Osteoblast (primary cell): Measurements from ENCODE around the gene SLC6A6. TPM values are rescaled to one million over a fixed set of nuclear protein-coding genes. Genes with fewer than 3 reads are reported as not detected.

Source experiments
- DNase-seq: peaks from one replicate; pipeline ENCODE4 v3.0.0; 2011; ENCODE audit warnings: low spot score, mixed read lengths; ENCODE audit not compliant: insufficient read length; ENCODE audit errors: missing footprints
- H2AFZ ChIP-seq: 2 replicates; pipeline ENCODE4 v1.6.0; 2011; ENCODE audit warnings: mild to moderate bottlenecking, low read length
- H3K27ac ChIP-seq: 2 replicates; pipeline ENCODE4 v1.5.1; 2011; ENCODE audit warnings: mild to moderate bottlenecking, low read depth, low read length, moderate library complexity
- H3K27me3 ChIP-seq: 2 replicates; pipeline ENCODE4 v1.6.0; 2012; ENCODE audit warnings: mild to moderate bottlenecking, control low read depth, inconsistent platforms, low read length, moderate library complexity; ENCODE audit not compliant: insufficient read depth
- H3K36me3 ChIP-seq: 2 replicates; pipeline ENCODE4 v1.5.1; 2011; ENCODE audit warnings: mild to moderate bottlenecking, low read length, control low read depth, moderate library complexity; ENCODE audit not compliant: insufficient read depth
- H3K4me1 ChIP-seq: 2 replicates; pipeline ENCODE4 v1.5.1; 2011; ENCODE audit warnings: mild to moderate bottlenecking, low read length, control low read depth, moderate library complexity; ENCODE audit not compliant: insufficient read depth
- H3K4me2 ChIP-seq: 2 replicates; pipeline ENCODE4 v1.6.0; 2011; ENCODE audit warnings: mild to moderate bottlenecking, low read length; ENCODE audit not compliant: insufficient read depth
- H3K4me3 ChIP-seq: fragments of 200-600 bp; sonication (generic); 3 replicates; pipeline ENCODE4 v1.5.1; 2012; ENCODE audit warnings: mild to moderate bottlenecking, low read length, inconsistent platforms; ENCODE audit not compliant: insufficient read depth
- H3K79me2 ChIP-seq: 2 replicates; pipeline ENCODE4 v1.6.0; 2012; ENCODE audit warnings: mild to moderate bottlenecking, low read length, control low read depth, inconsistent platforms; ENCODE audit not compliant: insufficient read depth
- H3K9me3 ChIP-seq: 2 replicates; pipeline ENCODE4 v1.5.1; 2011; ENCODE audit warnings: low read depth, low read length, control low read depth
- H4K20me1 ChIP-seq: 2 replicates; pipeline ENCODE4 v1.6.0; 2012; ENCODE audit warnings: mild to moderate bottlenecking, low read length, control low read depth; ENCODE audit not compliant: insufficient read depth
- CTCF ChIP-seq: IDR thresholded peaks from 2 replicates; pipeline ENCODE4 v1.5.1; 2011; ENCODE audit warnings: mild to moderate bottlenecking, low read depth, low read length, moderate library complexity; ENCODE audit errors: extremely low read depth
- total RNA-seq: library from RNA; depleted of rRNA; stranded (reverse); fragments of >200 nt; gene quantifications from 2 replicates; pipeline ENCODE4 v1.2.3, GENCODE V29; 2012

The SLC6A6 gene
- total RNA-seq, 1 donor = 86.5 TPM

GRCh38 chr3:14438262-14438661, 35.9 kb downstream of the SLC6A6 start:
- Histone ChIP-seq H3K27ac (no peak overlapping the region), H4K20me1 (peaks cover 55% of the 10 kb centered on the region), H3K27me3 (no peaks in the 10 kb centered on the region), H3K79me2 (peaks cover 52% of the 10 kb centered on the region), H3K4me2 (no peak overlapping the region), H3K9me3 (no peaks in the 10 kb centered on the region), H2AFZ (no peak overlapping the region), H3K4me3 (no peak overlapping the region), H3K4me1 (peaks cover 37% of the 10 kb centered on the region), H3K36me3 (peaks cover 12% of the 10 kb centered on the region)
- no peak for TF ChIP-seq CTCF
- DNase-seq = no peak

- Histone ChIP-seq H3K4me3 (no peak overlapping the region), H2AFZ (no peak overlapping the region), H3K36me3 (peaks cover 19% of the 10 kb centered on the region), H3K27me3 (no peaks in the 10 kb centered on the region), H4K20me1 (peaks cover 60% of the 10 kb centered on the region), H3K9me3 (no peaks in the 10 kb centered on the region), H3K4me2 (peak overlapping the region; percentile 45), H3K27ac (no peak overlapping the region), H3K79me2 (peaks cover 53% of the 10 kb centered on the region), H3K4me1 (peaks cover 33% of the 10 kb centered on the region)
- no peak for DNase-seq
- TF ChIP-seq CTCF = no peak
These were observed 36.5 kb downstream of the SLC6A6 start for GRCh38 chr3:14438929-14439328.

- H4K20me1 ChIP-seq = peaks cover 66% of the 10 kb centered on the region
- H3K36me3 ChIP-seq = peaks cover 26% of the 10 kb centered on the region
- no peak overlapping the region for H2AFZ ChIP-seq
- H3K4me2 ChIP-seq = peak overlapping the region; percentile 45
- peak; percentile 87 for DNase-seq
- no peak overlapping the region for H3K4me3 ChIP-seq
- no peaks in the 10 kb centered on the region for H3K9me3 ChIP-seq
- H3K27me3 ChIP-seq = no peaks in the 10 kb centered on the region
- peaks cover 28% of the 10 kb centered on the region for H3K4me1 ChIP-seq
- peaks cover 53% of the 10 kb centered on the region for H3K79me2 ChIP-seq
- H3K27ac ChIP-seq = no peak overlapping the region
- TF ChIP-seq CTCF = no peak
These were observed 37.2 kb downstream of the SLC6A6 start for GRCh38 chr3:14439501-14440167.

- H3K4me1 ChIP-seq = peaks cover 28% of the 10 kb centered on the region
- H3K36me3 ChIP-seq = peaks cover 27% of the 10 kb centered on the region
- H3K27ac ChIP-seq = no peak overlapping the region
- no peak overlapping the region for H3K4me3 ChIP-seq
- no peak overlapping the region for H3K4me2 ChIP-seq
- H3K79me2 ChIP-seq = peaks cover 53% of the 10 kb centered on the region
- no peak overlapping the region for H2AFZ ChIP-seq
- no peaks in the 10 kb centered on the region for H3K9me3 ChIP-seq
- H4K20me1 ChIP-seq = peaks cover 63% of the 10 kb centered on the region
- H3K27me3 ChIP-seq = no peaks in the 10 kb centered on the region
- no peak for TF ChIP-seq CTCF
- peak; percentile 72 for DNase-seq
These were observed 37.7 kb downstream of the SLC6A6 start for GRCh38 chr3:14440168-14440518.
